HG02678 (cell line): ENCODE data around the gene SLC35G2.
"Not testable (repeated sequence)": the region's sequence is repeated elsewhere in the genome, so short reads cannot be mapped to it uniquely, and the experiment has no call there.

Experiments used
- ATAC-seq: cut with Tn5 transposase; IDR thresholded peaks from one replicate; pipeline ENCODE4 v1.9.1; 2021; ENCODE audit warnings: mild to moderate bottlenecking, moderate library complexity; ENCODE audit not compliant: unreplicated experiment

The SLC35G2 gene

GRCh38 chr3:136818769-136819391 lies at the start of gene SLC35G2:
TSS of gene SLC35G2 (plus strand) at chr3:136819126. CDS start at chr3:136854461, 35,335 bp downstream.
- ATAC-seq, result no peak

GRCh38 chr3:136772709-136773108 lies 46.2 kb upstream of the SLC35G2 start:
- ATAC-seq, result no peak

GRCh38 chr3:136778865-136779264 lies 40.1 kb upstream of the SLC35G2 start:
- no peak for ATAC-seq

- ATAC-seq, result no peak
These were observed 38.2 kb upstream of the SLC35G2 start for GRCh38 chr3:136780741-136781140.

- no peak for ATAC-seq
These were observed 35.2 kb upstream of the SLC35G2 start for GRCh38 chr3:136783708-136784191.

GRCh38 chr3:136787349-136787748 lies 31.6 kb upstream of the SLC35G2 start:
- peak; percentile 78 for ATAC-seq

GRCh38 chr3:136788154-136788553 lies 30.8 kb upstream of the SLC35G2 start:
- no peak for ATAC-seq

GRCh38 chr3:136789976-136790375 lies 28.9 kb upstream of the SLC35G2 start:
- ATAC-seq, result no peak

GRCh38 chr3:136790786-136791185 lies 28.1 kb upstream of the SLC35G2 start:
- no peak for ATAC-seq

GRCh38 chr3:136792556-136793330 lies 26.2 kb upstream of the SLC35G2 start:
- ATAC-seq, result no peak

GRCh38 chr3:136801146-136801545 lies 17.8 kb upstream of the SLC35G2 start:
- not testable (repeated sequence) for ATAC-seq

GRCh38 chr3:136802481-136802996 lies 16.4 kb upstream of the SLC35G2 start:
- ATAC-seq, result no peak

GRCh38 chr3:136804141-136804540 lies 14.8 kb upstream of the SLC35G2 start:
- ATAC-seq, result no peak

- no peak for ATAC-seq
These were observed 14.1 kb upstream of the SLC35G2 start for GRCh38 chr3:136804813-136805212.

- no peak for ATAC-seq
These were observed 13.1 kb upstream of the SLC35G2 start for GRCh38 chr3:136805795-136806194.

- ATAC-seq, result no peak
These were observed 7.2 kb upstream of the SLC35G2 start for GRCh38 chr3:136811701-136812100.

- ATAC-seq, result no peak
These were observed 1.5 kb upstream of the SLC35G2 start for GRCh38 chr3:136817448-136817847.

GRCh38 chr3:136818191-136818768 lies 646 bp upstream of the SLC35G2 start:
- no peak for ATAC-seq

GRCh38 chr3:136819392-136819730 lies 435 bp downstream of the SLC35G2 start:
- no peak for ATAC-seq

GRCh38 chr3:136819731-136820679 lies 1.1 kb downstream of the SLC35G2 start:
- no peak for ATAC-seq

GRCh38 chr3:136831461-136831860 lies 12.5 kb downstream of the SLC35G2 start:
- no peak for ATAC-seq
